ENCODE results near the gene ZNF646. TPM values are rescaled to one million over a fixed set of nuclear protein-coding genes. Genes with fewer than 3 reads are reported as not detected.

Gene ZNF646
- total RNA-seq, 4 donors from 2014 or later: 13.3 to 20.1 (median 17.7) TPM

DNA sequence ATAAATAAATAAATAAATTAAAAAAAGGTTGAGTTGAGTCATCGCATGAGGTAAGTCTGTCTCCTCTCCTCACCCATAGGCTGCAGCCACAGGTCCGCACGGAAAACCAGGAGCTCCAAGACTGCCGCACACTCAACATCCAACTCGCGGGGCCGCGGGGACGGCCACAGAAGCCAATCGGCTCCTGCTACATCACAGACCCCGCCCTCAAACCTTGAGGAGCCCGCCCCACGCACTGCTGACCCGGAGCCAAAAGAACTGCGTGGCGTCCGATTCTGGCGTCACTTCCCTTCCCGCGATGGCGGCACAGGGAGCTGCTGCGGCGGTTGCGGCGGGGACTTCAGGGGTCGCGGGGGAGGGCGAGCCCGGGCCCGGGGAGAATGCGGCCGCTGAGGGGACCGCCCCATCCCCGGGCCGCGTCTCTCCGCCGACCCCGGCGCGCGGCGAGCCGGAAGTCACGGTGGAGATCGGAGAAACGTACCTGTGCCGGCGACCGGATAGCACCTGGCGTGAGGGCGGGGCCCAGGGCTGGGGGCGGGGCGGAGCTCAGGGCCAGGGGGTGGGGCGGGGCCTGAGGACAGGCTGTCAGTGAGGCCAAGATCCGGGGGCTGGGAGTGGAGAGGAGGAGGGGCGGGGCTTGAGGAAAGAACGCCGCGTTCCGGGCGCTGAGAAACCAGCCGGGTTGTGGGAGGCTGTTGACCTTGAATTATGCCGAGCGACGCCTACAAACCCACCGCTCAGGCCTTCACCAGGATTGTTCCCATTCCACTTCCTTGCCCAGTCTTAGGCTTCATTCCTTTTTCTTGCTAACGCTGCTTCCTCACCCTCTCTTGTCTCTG is 43.4 kb downstream of the ZNF646 start, which contains the start of gene KAT8:
Gene KAT8 (plus strand): TSS at position 281 of the 839 bp plus-strand sequence. CDS start 18 bp downstream, at position 299.
- Histone ChIP-seq H3K27me3 (no peaks in the 10 kb centered on the region), H3K4me1 (peaks cover 19% of the 10 kb centered on the region in 2 donors), H3K9me3 (no peaks in the 10 kb centered on the region), H3K4me3 (replicated peaks in 1 of 3) (peak within 1 kb of the TSS in 2 of 3 donors; percentile 66 to 80), H3K36me3 (peaks cover 28 to 33% of the 10 kb centered on the region in 2 donors), H3K27ac (peak within 1 kb of the TSS; percentile 84 to 96 (median 88))
- peak; percentile 99 for DNase-seq
- TF ChIP-seq, protein P1, sequence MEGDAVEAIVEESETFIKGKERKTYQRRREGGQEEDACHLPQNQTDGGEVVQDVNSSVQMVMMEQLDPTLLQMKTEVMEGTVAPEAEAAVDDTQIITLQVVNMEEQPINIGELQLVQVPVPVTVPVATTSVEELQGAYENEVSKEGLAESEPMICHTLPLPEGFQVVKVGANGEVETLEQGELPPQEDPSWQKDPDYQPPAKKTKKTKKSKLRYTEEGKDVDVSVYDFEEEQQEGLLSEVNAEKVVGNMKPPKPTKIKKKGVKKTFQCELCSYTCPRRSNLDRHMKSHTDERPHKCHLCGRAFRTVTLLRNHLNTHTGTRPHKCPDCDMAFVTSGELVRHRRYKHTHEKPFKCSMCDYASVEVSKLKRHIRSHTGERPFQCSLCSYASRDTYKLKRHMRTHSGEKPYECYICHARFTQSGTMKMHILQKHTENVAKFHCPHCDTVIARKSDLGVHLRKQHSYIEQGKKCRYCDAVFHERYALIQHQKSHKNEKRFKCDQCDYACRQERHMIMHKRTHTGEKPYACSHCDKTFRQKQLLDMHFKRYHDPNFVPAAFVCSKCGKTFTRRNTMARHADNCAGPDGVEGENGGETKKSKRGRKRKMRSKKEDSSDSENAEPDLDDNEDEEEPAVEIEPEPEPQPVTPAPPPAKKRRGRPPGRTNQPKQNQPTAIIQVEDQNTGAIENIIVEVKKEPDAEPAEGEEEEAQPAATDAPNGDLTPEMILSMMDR (IDR thresholded peaks at IDR 0.05): no peak
- peak; percentile 63 to 89 for TF ChIP-seq POLR2A (IDR thresholded peaks at IDR 0.05)
- WGBS, 2 donors: 0% methylated on average over 26 to 27 of the region's 68 CpGs
- intact Hi-C loops (cut with DNase I): no loop called here

- DNase-seq: no peak
- Histone ChIP-seq H3K9me3 (no peaks in the 10 kb centered on the region), H3K36me3 (peaks cover 31 to 36% of the 10 kb centered on the region in 2 donors), H3K27me3 (no peaks in the 10 kb centered on the region), H3K27ac (peak overlapping the region; percentile 84 to 96 (median 88)), H3K4me1 (peaks cover 19% of the 10 kb centered on the region in 2 donors), H3K4me3 (replicated peaks in 1 of 3) (peak overlapping the region in 2 of 3 donors; percentile 42 to 80)
- WGBS, 2 donors: 62 to 64% methylated on average over 9 of the region's 9 CpGs
- TF ChIP-seq, protein P1 (IDR thresholded peaks at IDR 0.05): no peak
- TF ChIP-seq POLR2A (IDR thresholded peaks at IDR 0.05): no peak
- intact Hi-C loops (cut with DNase I): no loop called here
Measured at GRCh38 chr16:31118223-31119155, 44.3 kb downstream of the ZNF646 start.

- TF ChIP-seq, protein P1 (IDR thresholded peaks at IDR 0.05): no peak
- TF ChIP-seq POLR2A (IDR thresholded peaks at IDR 0.05): no peak
- peaks cover 19% of the 10 kb centered on the region in 2 donors for H3K4me1 ChIP-seq
- H3K27ac ChIP-seq: peak overlapping the region in 1 of 3 donors; percentile 84
- no peak overlapping the region for H3K4me3 ChIP-seq (replicated peaks in 1 of 3)
- 83 to 89% methylated on average over 16 of the region's 16 CpGs for WGBS, 2 donors
- H3K27me3 ChIP-seq: no peaks in the 10 kb centered on the region
- peaks cover 31 to 36% of the 10 kb centered on the region in 2 donors for H3K36me3 ChIP-seq
- intact Hi-C loops (cut with DNase I): no loop called here
- peak; percentile 59 to 73 for DNase-seq
- no peaks in the 10 kb centered on the region for H3K9me3 ChIP-seq
Measured at GRCh38 chr16:31120129-31120528, 45.9 kb downstream of the ZNF646 start.

- no peak overlapping the region for H3K27ac ChIP-seq
- DNase-seq: no peak
- H3K4me3 ChIP-seq (replicated peaks in 1 of 3): no peak overlapping the region
- intact Hi-C loops (cut with DNase I): no loop called here
- H3K9me3 ChIP-seq: no peaks in the 10 kb centered on the region
- peaks cover 43 to 46% of the 10 kb centered on the region in 2 donors for H3K4me1 ChIP-seq
- peaks cover 19 to 31% of the 10 kb centered on the region in 2 donors for H3K36me3 ChIP-seq
- no peaks in the 10 kb centered on the region for H3K27me3 ChIP-seq
- 93 to 97% methylated on average over 3 of the region's 3 CpGs for WGBS, 2 donors
- TF ChIP-seq POLR2A (IDR thresholded peaks at IDR 0.05): no peak
- TF ChIP-seq, protein P1 (IDR thresholded peaks at IDR 0.05): no peak
Measured at GRCh38 chr16:31125844-31126243, 51.6 kb downstream of the ZNF646 start.

All from thyroid gland (tissue), 4 donors.